Measurements from ENCODE around the gene TEX51.

The TEX51 gene

DNA sequence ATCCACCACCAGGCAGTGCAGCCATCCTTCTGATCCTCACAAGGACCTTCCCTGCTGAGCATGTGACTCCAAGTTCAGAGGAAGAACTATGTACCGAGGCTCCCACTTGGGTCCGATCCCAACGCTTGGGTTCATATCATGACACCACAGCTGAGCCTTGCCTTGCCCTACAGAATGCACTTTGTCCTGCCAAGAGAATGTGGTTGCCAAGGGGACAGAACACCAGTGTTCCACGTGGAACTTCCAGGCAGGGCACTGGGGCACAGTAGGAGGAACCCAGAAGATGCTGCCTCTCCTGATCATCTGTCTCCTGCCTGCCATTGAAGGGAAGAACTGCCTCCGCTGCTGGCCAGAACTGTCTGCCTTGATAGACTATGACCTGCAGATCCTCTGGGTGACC is at the start of gene TEX51:
TSS of gene TEX51 (plus strand) at position 255 of the 400 bp plus-strand sequence. CDS start at position 284, 29 bp downstream.
- no peak within 1 kb of the TSS for H3K4me3 ChIP-seq (ENCODE audit: insufficient read length, low read depth)
- no peak for TF ChIP-seq SUZ12 (IDR thresholded peaks at IDR 0.05; ENCODE audit: extremely low read depth, insufficient read depth, insufficient read length)
- TF ChIP-seq YY1 (IDR thresholded peaks at IDR 0.05; ENCODE audit: insufficient read depth, insufficient read length), result no peak
- no peak for TF ChIP-seq ZNF274 (IDR thresholded peaks at IDR 0.05; ENCODE audit: low read depth, low read length)
- no peaks in the 10 kb centered on the region for H3K4me1 ChIP-seq (ENCODE audit: insufficient read depth, insufficient read length)
- peaks cover 6% of the 10 kb centered on the region; the same call in 1 of the 2 replicates for H3K9me3 ChIP-seq (ENCODE audit: insufficient read depth, low read length)
- no peak within 1 kb of the TSS for H3K9ac ChIP-seq (ENCODE audit: insufficient read length, low read depth)
- H3K36me3 ChIP-seq (ENCODE audit: insufficient read depth, insufficient read length, low read length), result no peaks in the 10 kb centered on the region
- no peak for DNase-seq (ENCODE audit: low read depth, low spot score)
- H3K27me3 ChIP-seq (ENCODE audit: insufficient read depth, insufficient read length), result no peaks in the 10 kb centered on the region

- H3K4me3 ChIP-seq (ENCODE audit: insufficient read length, low read depth), result no peak overlapping the region
- no peak for TF ChIP-seq ZNF274 (IDR thresholded peaks at IDR 0.05; ENCODE audit: low read depth, low read length)
- TF ChIP-seq YY1 (IDR thresholded peaks at IDR 0.05; ENCODE audit: insufficient read depth, insufficient read length), result no peak
These were observed 49.6 kb upstream of the TEX51 start for GRCh38 chr2:126849054-126849453.

DNA sequence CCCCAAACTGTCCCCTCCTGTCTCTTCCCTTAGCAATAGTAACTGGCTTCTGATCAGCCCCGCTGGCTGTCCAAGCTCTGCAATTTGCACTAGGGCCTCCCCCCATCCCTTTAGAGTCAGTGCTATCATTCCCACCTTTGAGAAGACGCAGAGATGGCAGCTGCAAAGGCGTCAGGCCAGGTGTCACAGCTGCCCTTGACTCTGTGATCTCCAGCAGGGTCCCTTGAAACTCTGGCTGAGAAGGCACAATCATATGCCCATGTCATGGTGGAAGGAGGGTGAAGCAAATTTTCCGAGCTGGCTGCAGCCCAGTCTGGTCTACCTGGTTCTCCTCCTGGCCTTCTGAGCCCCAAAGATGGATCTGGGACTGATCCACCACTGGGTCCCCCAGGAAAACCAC is 49.2 kb upstream of the TEX51 start:
- H3K36me3 ChIP-seq (ENCODE audit: insufficient read depth, insufficient read length, low read length), result no peaks in the 10 kb centered on the region
- DNase-seq (ENCODE audit: low read depth, low spot score), result no peak
- no peaks in the 10 kb centered on the region for H3K27me3 ChIP-seq (ENCODE audit: insufficient read depth, insufficient read length)
- TF ChIP-seq YY1 (IDR thresholded peaks at IDR 0.05; ENCODE audit: insufficient read depth, insufficient read length), result no peak
- TF ChIP-seq ZNF274 (IDR thresholded peaks at IDR 0.05; ENCODE audit: low read depth, low read length), result no peak
- no peak for TF ChIP-seq SUZ12 (IDR thresholded peaks at IDR 0.05; ENCODE audit: extremely low read depth, insufficient read depth, insufficient read length)
- H3K9me3 ChIP-seq (ENCODE audit: insufficient read depth, low read length), result no peaks in the 10 kb centered on the region
- H3K4me3 ChIP-seq (ENCODE audit: insufficient read length, low read depth), result no peak overlapping the region
- H3K9ac ChIP-seq (ENCODE audit: insufficient read length, low read depth), result no peak overlapping the region
- H3K4me1 ChIP-seq (ENCODE audit: insufficient read depth, insufficient read length), result no peaks in the 10 kb centered on the region

More at GRCh38 chr2:126849054-126849453, 49.6 kb upstream of the TEX51 start:
- H3K9ac ChIP-seq (ENCODE audit: insufficient read length, low read depth), result no peak overlapping the region
- no peaks in the 10 kb centered on the region for H3K36me3 ChIP-seq (ENCODE audit: insufficient read depth, insufficient read length, low read length)
- DNase-seq (ENCODE audit: low read depth, low spot score), result no peak
- H3K27me3 ChIP-seq (ENCODE audit: insufficient read depth, insufficient read length), result no peaks in the 10 kb centered on the region
- H3K4me1 ChIP-seq (ENCODE audit: insufficient read depth, insufficient read length), result no peaks in the 10 kb centered on the region
- no peaks in the 10 kb centered on the region for H3K9me3 ChIP-seq (ENCODE audit: insufficient read depth, low read length)

- H3K9me3 ChIP-seq (ENCODE audit: insufficient read depth, low read length), result no peaks in the 10 kb centered on the region
- H3K4me3 ChIP-seq (ENCODE audit: insufficient read length, low read depth), result no peak overlapping the region
- no peaks in the 10 kb centered on the region for H3K36me3 ChIP-seq (ENCODE audit: insufficient read depth, insufficient read length, low read length)
- TF ChIP-seq YY1 (IDR thresholded peaks at IDR 0.05; ENCODE audit: insufficient read depth, insufficient read length), result no peak
- no peak for TF ChIP-seq ZNF274 (IDR thresholded peaks at IDR 0.05; ENCODE audit: low read depth, low read length)
- TF ChIP-seq SUZ12 (IDR thresholded peaks at IDR 0.05; ENCODE audit: extremely low read depth, insufficient read depth, insufficient read length), result no peak
- H3K27me3 ChIP-seq (ENCODE audit: insufficient read depth, insufficient read length), result no peaks in the 10 kb centered on the region
- H3K9ac ChIP-seq (ENCODE audit: insufficient read length, low read depth), result no peak overlapping the region
- DNase-seq (ENCODE audit: low read depth, low spot score), result no peak
- H3K4me1 ChIP-seq (ENCODE audit: insufficient read depth, insufficient read length), result no peaks in the 10 kb centered on the region
These were observed 48.6 kb upstream of the TEX51 start for GRCh38 chr2:126849991-126850535.

DNA sequence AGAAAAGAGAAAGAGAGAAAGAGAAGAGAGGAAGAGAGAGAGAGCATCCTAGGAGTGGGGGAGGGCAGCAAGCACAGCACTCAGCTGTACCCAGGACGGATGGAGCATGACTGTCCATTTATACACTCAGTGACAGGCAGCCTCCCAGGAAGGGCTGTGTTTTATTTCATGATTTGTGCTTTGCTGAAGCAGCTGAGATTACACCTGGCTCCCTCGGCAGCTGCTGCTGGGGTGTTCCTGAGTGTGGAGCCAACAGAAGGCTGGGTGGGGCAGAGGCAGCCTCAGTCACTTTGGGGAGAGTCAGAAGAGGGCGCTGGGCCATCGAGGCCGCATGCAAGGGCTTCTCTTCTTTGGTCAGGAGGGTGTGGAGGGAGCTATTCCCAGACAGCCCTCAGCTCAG is 47.8 kb upstream of the TEX51 start:
- no peak overlapping the region for H3K4me3 ChIP-seq (ENCODE audit: insufficient read length, low read depth)
- TF ChIP-seq SUZ12 (IDR thresholded peaks at IDR 0.05; ENCODE audit: extremely low read depth, insufficient read depth, insufficient read length) (no peak), YY1 (IDR thresholded peaks at IDR 0.05; ENCODE audit: insufficient read depth, insufficient read length) (no peak), ZNF274 (IDR thresholded peaks at IDR 0.05; ENCODE audit: low read depth, low read length) (no peak)
- no peaks in the 10 kb centered on the region for H3K27me3 ChIP-seq (ENCODE audit: insufficient read depth, insufficient read length)
- DNase-seq (ENCODE audit: low read depth, low spot score), result no peak
- no peak overlapping the region for H3K9ac ChIP-seq (ENCODE audit: insufficient read length, low read depth)
- no peaks in the 10 kb centered on the region for H3K9me3 ChIP-seq (ENCODE audit: insufficient read depth, low read length)
- H3K4me1 ChIP-seq (ENCODE audit: insufficient read depth, insufficient read length), result no peaks in the 10 kb centered on the region
- no peaks in the 10 kb centered on the region for H3K36me3 ChIP-seq (ENCODE audit: insufficient read depth, insufficient read length, low read length)

- Histone ChIP-seq H3K9me3 (ENCODE audit: insufficient read depth, low read length) (no peaks in the 10 kb centered on the region), H3K9ac (ENCODE audit: insufficient read length, low read depth) (no peak overlapping the region), H3K4me1 (ENCODE audit: insufficient read depth, insufficient read length) (no peaks in the 10 kb centered on the region), H3K4me3 (ENCODE audit: insufficient read length, low read depth) (no peak overlapping the region), H3K36me3 (ENCODE audit: insufficient read depth, insufficient read length, low read length) (no peaks in the 10 kb centered on the region), H3K27me3 (ENCODE audit: insufficient read depth, insufficient read length) (no peaks in the 10 kb centered on the region)
- DNase-seq (ENCODE audit: low read depth, low spot score), result no peak
- TF ChIP-seq YY1 (IDR thresholded peaks at IDR 0.05; ENCODE audit: insufficient read depth, insufficient read length), result no peak
- TF ChIP-seq SUZ12 (IDR thresholded peaks at IDR 0.05; ENCODE audit: extremely low read depth, insufficient read depth, insufficient read length), result no peak
- no peak for TF ChIP-seq ZNF274 (IDR thresholded peaks at IDR 0.05; ENCODE audit: low read depth, low read length)
These were observed 46.9 kb upstream of the TEX51 start for GRCh38 chr2:126851756-126852155.

DNA sequence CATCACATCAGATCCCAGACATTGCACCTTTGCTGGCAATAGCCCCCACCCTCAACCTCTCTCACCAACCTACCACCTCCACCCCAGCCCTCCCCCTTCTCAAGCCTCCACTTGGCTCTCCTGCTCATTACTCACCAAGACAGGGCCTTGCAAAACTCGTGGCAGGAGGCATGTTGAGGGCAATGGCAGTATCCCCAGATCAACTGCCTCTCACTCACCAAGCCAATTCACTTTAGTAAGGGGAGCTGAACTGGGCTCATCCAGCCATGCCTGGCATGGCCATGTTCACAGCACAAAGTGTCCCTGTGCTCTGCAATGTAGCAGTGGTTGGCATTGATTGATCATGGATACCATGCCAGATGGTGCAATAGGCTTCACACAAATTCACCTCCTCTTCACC is 46.3 kb upstream of the TEX51 start:
- Histone ChIP-seq H3K9ac (ENCODE audit: insufficient read length, low read depth) (no peak overlapping the region), H3K4me1 (ENCODE audit: insufficient read depth, insufficient read length) (no peaks in the 10 kb centered on the region), H3K36me3 (ENCODE audit: insufficient read depth, insufficient read length, low read length) (no peaks in the 10 kb centered on the region), H3K9me3 (ENCODE audit: insufficient read depth, low read length) (no peaks in the 10 kb centered on the region), H3K27me3 (ENCODE audit: insufficient read depth, insufficient read length) (no peaks in the 10 kb centered on the region), H3K4me3 (ENCODE audit: insufficient read length, low read depth) (no peak overlapping the region)
- TF ChIP-seq SUZ12 (IDR thresholded peaks at IDR 0.05; ENCODE audit: extremely low read depth, insufficient read depth, insufficient read length), result no peak
- TF ChIP-seq YY1 (IDR thresholded peaks at IDR 0.05; ENCODE audit: insufficient read depth, insufficient read length), result no peak
- TF ChIP-seq ZNF274 (IDR thresholded peaks at IDR 0.05; ENCODE audit: low read depth, low read length), result no peak
- no peak for DNase-seq (ENCODE audit: low read depth, low spot score)

All from NT2/D1 (cell line).